Right lobe of liver (tissue), 6 donors: ENCODE measurements around the gene RBP5. TPM values are rescaled to one million over a fixed set of nuclear protein-coding genes. Genes with fewer than 3 reads are reported as not detected.

Experiments used
- ATAC-seq, 4 donors: fragments of 200-7000 bp; cut with Tn5 transposase; one replicate each; pipeline ENCODE4 v1.9.1; 2020; ENCODE audit warnings: mild to moderate bottlenecking in 4 of 4, moderate library complexity in 4 of 4
- DNase-seq, 3 donors: peaks; one replicate each; pipeline ENCODE4 v3.0.0-alpha.2; 2020
- H3K27ac ChIP-seq, 3 donors: fragments of 200-600 bp; one replicate each; pipeline ENCODE4 v1.8.0; 2022
- H3K27me3 ChIP-seq, 2 donors: fragments of 200-600 bp; one replicate each; pipeline ENCODE4 v1.8.0; 2022
- H3K36me3 ChIP-seq, 4 donors: fragments of 200-600 bp; sonication (generic) in 1 of 4; one replicate each; pipeline versions ENCODE4 v1.5.1 to v1.8.0; 2017 to 2022; ENCODE audit warnings: control low read depth in 1 of 4
- H3K4me1 ChIP-seq, 4 donors: fragments of 200-600 bp; sonication (generic) in 1 of 4; one replicate each; pipeline versions ENCODE4 v1.5.1 to v1.8.0; 2017 to 2022; ENCODE audit warnings: control low read depth in 1 of 4
- H3K4me3 ChIP-seq, 3 donors: fragments of 200-600 bp; one replicate each; pipeline ENCODE4 v1.8.0; 2022
- H3K9me3 ChIP-seq, 4 donors: fragments of 200-600 bp; sonication (generic) in 1 of 4; one replicate each; pipeline versions ENCODE4 v1.5.1 to v1.8.0; 2017 to 2022; ENCODE audit warnings: control low read depth in 1 of 4
- POLR2A ChIP-seq: fragments of 450-650 bp; IDR thresholded peaks from one replicate; pipeline ENCODE4 v1.6.1; 2017; ENCODE audit warnings: antibody characterized with exemption, mild to moderate bottlenecking
- WGBS: methylation state at CpG from one replicate; pipeline ENCODE4 v1.1.6; 2018; ENCODE audit warnings: low coverage, low lambda C conversion rate; ENCODE audit not compliant: insufficient coverage; ENCODE audit errors: missing lambda C conversion rate; 5-methylcytosine and 5-hydroxymethylcytosine counted together
- intact Hi-C, 2 donors: fragments of 100-400 bp; cut with DNase I; formaldehyde crosslinking; loops; one replicate each; pipeline versions ENCODE4 v1.11.2 to v1.14.1; 2022
- total RNA-seq, 6 experiments: library from RNA; depleted of rRNA in 2 of 6; stranded (reverse); fragments of >200 nt in 2 of 6; fragmentation: NEBNext Ultra II Directional in 3 of 6; extraction: Animal tissue kit (Norgen Biotek cat#: 25700) in 3 of 6; gene quantifications; one replicate each; pipeline versions ENCODE4 v1.1.0 to v1.2.4, GENCODE V29; 2016 to 2023
- TF ChIP-seq, protein P1 (sequence below), 4 donors: fragments of 200-600 bp in 3 of 4; fragments of 450-650 bp in 1 of 4; IDR thresholded peaks; one replicate each; pipeline versions ENCODE4 v1.5.1 to v1.8.0; 2016 to 2022; ENCODE audit warnings: antibody characterized with exemption in 4 of 4, mild to moderate bottlenecking in 2 of 4
- donor health status: DM: no; HTN: yes; CAD: no.
- donor health status: DM: no; HTN: no; CAD: no.
- donor health status: DM: no; HTN: no; CAD: no.
- donor health status: DM: no; HTN: yes; CAD: no.
- donor health status: DM: no; HTN: yes; CAD: no.

Gene RBP5
- total RNA-seq, 6 experiments from 2014 or later, result 44.1 to 239 (median 98.2) TPM

DNA sequence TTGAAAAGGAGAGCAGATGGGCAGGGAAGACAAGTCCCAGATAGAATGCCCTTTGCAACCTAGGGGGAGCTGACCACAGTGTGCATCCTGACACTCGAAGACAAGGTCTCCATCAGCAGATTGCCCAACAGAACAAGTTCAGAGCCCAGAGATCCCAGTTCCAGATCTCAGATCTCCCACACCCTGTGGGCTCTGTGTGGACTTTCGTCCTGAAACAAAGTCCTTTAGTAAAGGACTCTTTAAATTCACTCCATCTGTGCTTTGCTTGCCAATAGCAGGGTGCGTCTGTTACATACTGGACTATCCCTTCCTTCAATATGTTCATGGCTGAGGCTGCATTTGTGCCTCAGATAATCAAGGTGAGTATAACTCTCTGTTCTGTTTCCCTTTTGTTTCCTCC, 11.0 kb downstream of the RBP5 start:
- ATAC-seq (peak in 3 of 4 donors; percentile 0 to 33 (median 2)), DNase-seq (peak in 1 of 3 donors; percentile 42)
- H3K27ac ChIP-seq, result peak overlapping the region in 1 of 3 donors; percentile 47
- H3K9me3 ChIP-seq, result no peaks in the 10 kb centered on the region
- peaks cover 0 to 6% (median under 1%) of the 10 kb centered on the region in 4 donors for H3K36me3 ChIP-seq
- intact Hi-C loops, result no loop called here
- TF ChIP-seq, protein P1, sequence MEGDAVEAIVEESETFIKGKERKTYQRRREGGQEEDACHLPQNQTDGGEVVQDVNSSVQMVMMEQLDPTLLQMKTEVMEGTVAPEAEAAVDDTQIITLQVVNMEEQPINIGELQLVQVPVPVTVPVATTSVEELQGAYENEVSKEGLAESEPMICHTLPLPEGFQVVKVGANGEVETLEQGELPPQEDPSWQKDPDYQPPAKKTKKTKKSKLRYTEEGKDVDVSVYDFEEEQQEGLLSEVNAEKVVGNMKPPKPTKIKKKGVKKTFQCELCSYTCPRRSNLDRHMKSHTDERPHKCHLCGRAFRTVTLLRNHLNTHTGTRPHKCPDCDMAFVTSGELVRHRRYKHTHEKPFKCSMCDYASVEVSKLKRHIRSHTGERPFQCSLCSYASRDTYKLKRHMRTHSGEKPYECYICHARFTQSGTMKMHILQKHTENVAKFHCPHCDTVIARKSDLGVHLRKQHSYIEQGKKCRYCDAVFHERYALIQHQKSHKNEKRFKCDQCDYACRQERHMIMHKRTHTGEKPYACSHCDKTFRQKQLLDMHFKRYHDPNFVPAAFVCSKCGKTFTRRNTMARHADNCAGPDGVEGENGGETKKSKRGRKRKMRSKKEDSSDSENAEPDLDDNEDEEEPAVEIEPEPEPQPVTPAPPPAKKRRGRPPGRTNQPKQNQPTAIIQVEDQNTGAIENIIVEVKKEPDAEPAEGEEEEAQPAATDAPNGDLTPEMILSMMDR (IDR thresholded peaks at IDR 0.05), result no peak
- no peak for TF ChIP-seq POLR2A
- peak overlapping the region in 1 of 3 donors; percentile 7 for H3K4me3 ChIP-seq
- WGBS, result 47% methylated on average over 2 of the region's 3 CpGs
- peaks cover 0 to 63% (median 6%) of the 10 kb centered on the region in 4 donors for H3K4me1 ChIP-seq
- H3K27me3 ChIP-seq, result no peaks in the 10 kb centered on the region

DNA sequence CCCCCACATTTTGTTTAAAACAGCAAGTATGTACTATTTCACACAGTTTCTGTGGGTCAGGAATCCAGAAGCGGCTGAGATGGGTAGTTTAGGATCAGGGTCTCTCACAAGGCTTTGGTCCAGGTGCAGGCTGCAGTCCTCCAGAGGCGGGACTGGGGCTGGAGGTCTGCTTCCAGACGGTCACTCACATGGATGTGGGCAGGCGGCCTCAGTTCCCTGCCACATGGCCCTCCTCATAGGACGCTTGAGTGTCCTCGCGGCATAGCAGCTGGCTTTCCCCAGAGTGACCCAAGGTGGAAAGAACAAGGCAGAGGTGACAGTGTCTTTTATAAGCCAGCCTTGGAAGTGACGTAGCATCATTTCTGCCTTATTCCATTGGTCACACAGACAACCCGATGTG, 11.8 kb downstream of the RBP5 start:
- ATAC-seq (no peak), DNase-seq (peak in 1 of 3 donors; percentile 44)
- H3K4me3 ChIP-seq, result no peak overlapping the region
- H3K9me3 ChIP-seq, result no peaks in the 10 kb centered on the region
- H3K4me1 ChIP-seq, result peaks cover 0 to 63% (median 8%) of the 10 kb centered on the region in 4 donors
- WGBS, result 100% methylated on average over 2 of the region's 9 CpGs
- H3K36me3 ChIP-seq, result peaks cover 0 to 6% (median under 1%) of the 10 kb centered on the region in 4 donors
- H3K27ac ChIP-seq, result no peak overlapping the region
- intact Hi-C loops, result no loop called here
- H3K27me3 ChIP-seq, result no peaks in the 10 kb centered on the region
- TF ChIP-seq POLR2A, result no peak
- TF ChIP-seq, protein P1 (IDR thresholded peaks at IDR 0.05), result no peak

DNA sequence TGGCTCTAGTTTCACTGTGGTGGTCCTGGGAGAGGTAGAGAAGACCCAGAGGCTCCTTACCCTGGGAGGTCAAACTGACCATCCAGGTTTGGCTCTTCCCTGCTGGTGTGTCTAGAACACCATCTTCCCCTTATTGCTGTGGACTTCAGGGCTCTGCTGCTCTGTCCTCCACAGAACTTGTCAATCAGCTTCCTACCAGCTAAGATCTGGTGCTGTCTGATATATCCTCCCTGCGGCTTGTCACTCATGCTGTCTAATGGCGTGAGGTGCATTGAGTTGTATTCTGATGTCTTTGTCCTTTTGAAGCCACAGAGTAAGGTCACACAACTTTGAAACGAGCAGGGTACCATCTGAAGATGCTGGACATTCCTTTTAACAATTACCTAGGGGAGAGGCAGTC, 12.5 kb downstream of the RBP5 start:
- H3K9me3 ChIP-seq, result no peaks in the 10 kb centered on the region
- 80% methylated on average over 3 of the region's 3 CpGs for WGBS
- no peak overlapping the region for H3K4me3 ChIP-seq
- TF ChIP-seq, protein P1 (IDR thresholded peaks at IDR 0.05), result no peak
- no peak for TF ChIP-seq POLR2A
- intact Hi-C loops, result no loop called here
- ATAC-seq (no peak), DNase-seq (peak in 1 of 3 donors; percentile 9)
- H3K36me3 ChIP-seq, result peaks cover 0 to 6% (median under 1%) of the 10 kb centered on the region in 4 donors
- peaks cover 0 to 60% (median 12%) of the 10 kb centered on the region in 4 donors for H3K4me1 ChIP-seq
- H3K27ac ChIP-seq, result no peak overlapping the region
- no peaks in the 10 kb centered on the region for H3K27me3 ChIP-seq

DNA sequence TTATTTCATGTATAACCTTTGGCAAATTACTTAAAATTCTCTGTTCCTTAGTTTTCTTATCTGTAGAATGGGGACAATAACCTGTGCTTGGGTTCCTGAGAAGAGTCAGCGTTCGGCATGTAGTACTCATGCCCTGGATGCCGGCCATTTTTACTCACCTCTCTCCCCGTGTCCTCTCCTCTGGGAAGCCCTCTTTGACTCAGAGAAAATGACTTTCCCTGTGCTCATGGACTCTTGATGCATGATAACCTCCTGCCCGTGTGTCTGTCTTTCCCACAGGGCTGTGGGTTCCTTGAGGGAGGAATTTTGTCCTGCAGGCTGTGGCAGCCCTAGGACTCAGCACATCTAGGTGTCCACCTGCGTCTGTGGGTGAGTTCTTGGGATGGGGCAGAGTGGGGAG, 13.8 kb downstream of the RBP5 start:
- H3K4me1 ChIP-seq, result peaks cover 0 to 51% (median 13%) of the 10 kb centered on the region in 4 donors
- 72% methylated on average over 3 of the region's 6 CpGs for WGBS
- no peak overlapping the region for H3K4me3 ChIP-seq
- DNase-seq, result no peak
- no peak overlapping the region for H3K27ac ChIP-seq
- intact Hi-C loops, result no loop called here
- no peak for ATAC-seq
- peaks cover 0 to 6% (median under 1%) of the 10 kb centered on the region in 4 donors for H3K36me3 ChIP-seq
- no peaks in the 10 kb centered on the region for H3K9me3 ChIP-seq
- H3K27me3 ChIP-seq, result no peaks in the 10 kb centered on the region
- TF ChIP-seq, protein P1 (IDR thresholded peaks at IDR 0.05), result no peak
- no peak for TF ChIP-seq POLR2A

DNA sequence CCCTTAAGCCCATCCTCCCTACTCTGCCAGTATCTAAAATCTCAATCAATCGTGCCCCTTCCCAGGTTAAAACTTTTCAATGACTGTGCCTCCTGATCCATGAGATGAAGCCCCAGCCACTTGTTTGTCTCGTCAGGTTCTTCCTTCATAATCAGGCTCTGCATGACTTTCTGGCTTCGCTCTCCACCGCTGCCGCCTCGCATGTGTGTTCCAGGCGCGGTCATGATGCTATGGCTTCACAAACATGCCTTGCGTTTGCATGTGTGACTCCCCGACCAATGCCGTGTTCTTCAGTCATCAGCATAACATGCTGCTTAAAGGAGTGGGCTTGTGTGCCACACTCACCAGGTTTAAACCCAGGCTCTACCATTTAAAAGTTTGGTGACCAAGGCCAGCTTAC, 14.7 kb downstream of the RBP5 start:
- Histone ChIP-seq H3K9me3 (no peaks in the 10 kb centered on the region), H3K27ac (no peak overlapping the region), H3K4me1 (peaks cover 0 to 50% (median 16%) of the 10 kb centered on the region in 4 donors), H3K27me3 (no peaks in the 10 kb centered on the region), H3K4me3 (no peak overlapping the region), H3K36me3 (peaks cover 0 to 6% (median under 1%) of the 10 kb centered on the region in 4 donors)
- intact Hi-C loops, result no loop called here
- 79% methylated on average over 10 of the region's 11 CpGs for WGBS
- no peak for ATAC-seq
- TF ChIP-seq POLR2A, result no peak
- TF ChIP-seq, protein P1 (IDR thresholded peaks at IDR 0.05), result no peak
- DNase-seq, result peak in 1 of 3 donors; percentile 30
